Mesendoderm (in vitro differentiated cells): Measurements from ENCODE around the gene KCND3.

Experiments used
- DNase-seq: peaks from one replicate; pipeline ENCODE4 v3.0.0; 2013
- H2AK5ac ChIP-seq: 2 replicates; pipeline ENCODE4 v1.6.1; 2013; ENCODE audit warnings: low read length, inconsistent platforms
- H2BK120ac ChIP-seq: 2 replicates; pipeline ENCODE4 v1.6.1; 2013; ENCODE audit warnings: low read depth, mild to moderate bottlenecking, low read length, moderate library complexity, mixed read lengths
- H2BK15ac ChIP-seq: replicated peaks from 2 replicates; pipeline ENCODE4 v1.6.1; 2013; ENCODE audit warnings: low read depth, mild to moderate bottlenecking, moderate library complexity
- H2BK5ac ChIP-seq: 2 replicates; pipeline ENCODE4 v1.6.1; 2013; ENCODE audit warnings: low read length, inconsistent platforms
- H3K18ac ChIP-seq: 2 replicates; pipeline ENCODE4 v1.6.1; 2013; ENCODE audit warnings: mild to moderate bottlenecking, low read length, mixed read lengths
- H3K23ac ChIP-seq: one replicate; pipeline ENCODE4 v1.6.1; 2013; ENCODE audit warnings: low read length
- H3K27ac ChIP-seq: 2 replicates; pipeline ENCODE4 v1.5.1; 2013; ENCODE audit warnings: low read depth, mild to moderate bottlenecking, inconsistent platforms, low read length, moderate library complexity
- H3K27me3 ChIP-seq: 2 replicates; pipeline ENCODE4 v1.6.1; 2013; ENCODE audit warnings: low read length, control low read depth, mild to moderate bottlenecking, inconsistent platforms; ENCODE audit not compliant: insufficient read depth, poor library complexity
- H3K36me3 ChIP-seq: 2 replicates; pipeline ENCODE4 v1.6.1; 2013; ENCODE audit warnings: low read length, inconsistent platforms; ENCODE audit not compliant: control insufficient read depth, insufficient read depth
- H3K4ac ChIP-seq: one replicate; pipeline ENCODE4 v1.6.1; 2013; ENCODE audit warnings: low read depth, mild to moderate bottlenecking, low read length, moderate library complexity
- H3K4me1 ChIP-seq: 2 replicates; pipeline ENCODE4 v1.6.1; 2013; ENCODE audit warnings: low read depth, low read length, inconsistent platforms; ENCODE audit not compliant: control insufficient read depth
- H3K4me2 ChIP-seq: 2 replicates; pipeline ENCODE4 v1.6.1; 2013; ENCODE audit warnings: low read length
- H3K4me3 ChIP-seq: 2 replicates; pipeline ENCODE4 v1.5.1; 2013; ENCODE audit warnings: mild to moderate bottlenecking, low read length
- H3K56ac ChIP-seq: one replicate; pipeline ENCODE4 v1.6.1; 2013; ENCODE audit warnings: low read length
- H3K79me1 ChIP-seq: 2 replicates; pipeline ENCODE4 v1.6.1; 2013; ENCODE audit warnings: low read length, inconsistent platforms
- H3K79me2 ChIP-seq: 2 replicates; pipeline ENCODE4 v1.6.1; 2013; ENCODE audit warnings: mild to moderate bottlenecking, low read length; ENCODE audit not compliant: control insufficient read depth, insufficient read depth
- H3K9ac ChIP-seq: 2 replicates; pipeline ENCODE4 v1.6.1; 2013; ENCODE audit warnings: low read length, inconsistent platforms
- H4K5ac ChIP-seq: one replicate; pipeline ENCODE4 v1.6.1; 2013; ENCODE audit warnings: low read length
- H4K8ac ChIP-seq: one replicate; pipeline ENCODE4 v1.6.1; 2013; ENCODE audit warnings: low read depth, mild to moderate bottlenecking, control low read depth, low read length, moderate library complexity
- WGBS: extraction: QIAGEN DNeasy Blood & Tissue Kit; methylation state at CpG from one replicate; pipeline ENCODE4 v1.1.7; 2013; ENCODE audit warnings: low lambda C conversion rate, missing lambda C conversion rate; ENCODE audit not compliant: insufficient coverage; ENCODE audit errors: extremely low coverage; 5-methylcytosine and 5-hydroxymethylcytosine counted together

KCND3 gene

DNA sequence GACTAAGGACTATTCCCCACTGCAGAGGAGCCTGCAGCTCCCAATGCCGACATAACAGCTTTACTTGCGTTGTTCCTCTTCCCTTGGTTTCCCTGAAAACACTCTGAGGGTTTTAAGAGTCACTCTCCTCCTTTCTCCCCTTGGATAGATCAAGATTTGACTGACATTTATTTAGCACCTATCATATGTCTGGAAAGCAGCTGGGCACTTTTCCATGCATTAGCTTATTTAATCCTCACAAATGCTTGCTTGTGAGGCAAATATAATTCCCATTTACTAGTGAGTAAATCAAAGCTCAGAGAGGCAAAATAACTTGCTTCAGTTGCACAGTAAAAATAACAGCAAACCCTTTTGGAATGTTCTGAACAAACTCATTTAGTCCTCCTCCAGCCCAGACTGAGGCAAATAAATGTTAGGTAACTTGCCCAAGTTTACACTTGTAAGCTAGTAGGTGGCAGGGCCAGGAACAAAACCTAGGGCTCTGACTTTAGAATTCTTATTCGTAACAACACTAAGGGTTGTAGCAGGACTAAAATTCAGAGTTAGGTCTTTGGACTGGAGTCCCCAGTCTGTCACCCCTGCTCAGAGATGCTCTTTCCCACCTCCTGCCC, 81.4 kb downstream of the KCND3 start:
- Histone ChIP-seq H3K4me1 (no peaks in the 10 kb centered on the region), H3K36me3 (no peaks in the 10 kb centered on the region)

DNA sequence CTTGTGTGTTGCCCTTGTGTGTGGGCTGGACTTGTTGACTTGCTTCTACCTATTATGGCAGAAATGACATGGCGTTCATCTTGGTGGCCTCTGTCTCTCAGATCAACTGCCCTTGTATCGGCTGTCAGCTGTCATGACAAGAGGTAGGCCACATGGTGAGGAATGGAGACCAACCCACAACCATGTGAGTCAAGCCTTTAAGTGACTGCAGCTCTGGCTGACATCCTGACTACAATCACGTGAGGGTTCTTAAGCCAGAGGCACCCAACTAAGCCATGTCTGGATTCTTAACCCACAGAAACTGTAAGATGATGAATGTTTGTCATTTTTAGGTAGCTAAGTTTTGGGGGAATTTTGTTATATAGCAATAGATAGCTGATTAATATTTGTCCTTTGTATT, 82.1 kb downstream of the KCND3 start:
- no peak overlapping the region for H3K18ac ChIP-seq
- no CpG with 5 or more reads among the region's 3 CpGs for WGBS

More for the DNA sequence above, 81.4 kb downstream of the KCND3 start:
- H3K79me1 ChIP-seq, result no peaks in the 10 kb centered on the region
- no peak overlapping the region for H3K4me3 ChIP-seq
- no peak overlapping the region for H3K4me2 ChIP-seq
- H3K9ac ChIP-seq, result no peak overlapping the region
- no peak overlapping the region for H4K8ac ChIP-seq
- no peak overlapping the region for H2BK15ac ChIP-seq
- H3K79me2 ChIP-seq, result no peaks in the 10 kb centered on the region
- no peak overlapping the region for H3K56ac ChIP-seq
- H3K27ac ChIP-seq, result no peak overlapping the region
- no peak for DNase-seq
- no peak overlapping the region for H3K18ac ChIP-seq
- H2AK5ac ChIP-seq, result no peak overlapping the region
- H2BK5ac ChIP-seq, result no peak overlapping the region
- H3K23ac ChIP-seq, result no peak overlapping the region
- no peak overlapping the region for H4K5ac ChIP-seq
- H3K27me3 ChIP-seq, result no peaks in the 10 kb centered on the region
- H3K4ac ChIP-seq, result no peak overlapping the region
- H2BK120ac ChIP-seq, result no peak overlapping the region
- WGBS, result no CpG with 5 or more reads among the region's 3 CpGs

DNA sequence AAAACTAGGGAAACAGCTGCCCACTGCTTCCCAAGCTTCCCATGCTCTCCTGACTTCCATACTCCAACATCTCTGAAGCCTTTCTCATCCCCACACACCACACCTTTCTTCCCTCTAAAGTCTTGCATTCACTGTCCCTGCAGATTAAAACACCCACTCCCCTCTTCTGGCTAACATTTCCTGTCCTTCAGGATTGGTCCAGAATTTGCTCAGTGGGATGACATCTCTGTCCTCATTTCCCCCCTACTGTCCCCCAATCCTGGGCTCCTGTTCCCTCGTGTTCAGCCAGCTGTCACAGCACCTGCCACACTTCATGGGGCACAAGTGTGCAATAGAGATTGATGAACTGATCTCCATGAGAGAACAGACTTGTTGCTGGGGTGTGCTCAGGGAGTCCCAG, 82.7 kb downstream of the KCND3 start:
- no CpG with 5 or more reads among the region's 1 CpG for WGBS

More for the DNA sequence above, 82.1 kb downstream of the KCND3 start:
- Histone ChIP-seq H3K36me3 (no peaks in the 10 kb centered on the region), H2AK5ac (no peak overlapping the region), H3K9ac (no peak overlapping the region), H3K27ac (no peak overlapping the region), H2BK120ac (no peak overlapping the region), H4K5ac (no peak overlapping the region), H3K56ac (no peak overlapping the region), H3K4me3 (no peak overlapping the region), H3K27me3 (no peaks in the 10 kb centered on the region), H2BK5ac (no peak overlapping the region), H4K8ac (no peak overlapping the region), H3K79me1 (no peaks in the 10 kb centered on the region), H2BK15ac (no peak overlapping the region), H3K4ac (no peak overlapping the region), H3K23ac (no peak overlapping the region), H3K4me1 (no peaks in the 10 kb centered on the region), H3K79me2 (no peaks in the 10 kb centered on the region), H3K4me2 (no peak overlapping the region)
- DNase-seq, result no peak

DNA sequence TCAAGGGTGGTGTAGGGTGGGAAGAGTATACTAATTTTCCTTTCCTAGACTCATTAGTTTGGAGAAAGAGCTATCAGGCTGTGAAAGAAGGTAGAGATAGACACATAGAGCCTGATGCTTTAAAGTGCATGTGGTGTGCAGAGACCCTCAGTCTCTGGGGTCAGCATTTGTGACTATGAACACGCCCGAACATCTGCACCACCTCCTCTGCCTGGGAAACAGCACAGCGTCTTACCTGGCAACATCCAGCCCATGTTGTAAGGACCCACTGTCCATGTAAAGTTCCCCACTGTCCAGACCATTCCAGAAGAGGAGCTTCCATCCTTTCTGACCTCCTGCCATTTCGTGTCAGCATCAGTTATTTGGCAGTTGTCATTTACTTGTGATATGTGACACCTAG, 83.4 kb downstream of the KCND3 start:
- H2BK5ac ChIP-seq, result no peak overlapping the region
- H3K79me1 ChIP-seq, result no peaks in the 10 kb centered on the region
- DNase-seq, result no peak
- H3K56ac ChIP-seq, result no peak overlapping the region
- no peak overlapping the region for H3K18ac ChIP-seq
- H3K9ac ChIP-seq, result no peak overlapping the region
- H2AK5ac ChIP-seq, result no peak overlapping the region
- no peak overlapping the region for H3K4me3 ChIP-seq
- no peak overlapping the region for H3K23ac ChIP-seq
- H3K4me1 ChIP-seq, result no peaks in the 10 kb centered on the region
- no peak overlapping the region for H3K4ac ChIP-seq
- H3K79me2 ChIP-seq, result no peaks in the 10 kb centered on the region
- no peaks in the 10 kb centered on the region for H3K27me3 ChIP-seq
- no peak overlapping the region for H2BK120ac ChIP-seq
- WGBS, result no CpG with 5 or more reads among the region's 4 CpGs
- no peaks in the 10 kb centered on the region for H3K36me3 ChIP-seq
- no peak overlapping the region for H2BK15ac ChIP-seq
- H3K4me2 ChIP-seq, result no peak overlapping the region
- H4K5ac ChIP-seq, result no peak overlapping the region
- no peak overlapping the region for H4K8ac ChIP-seq
- H3K27ac ChIP-seq, result no peak overlapping the region

More for the DNA sequence above, 82.7 kb downstream of the KCND3 start:
- Histone ChIP-seq H3K79me2 (no peaks in the 10 kb centered on the region), H2AK5ac (no peak overlapping the region), H4K8ac (no peak overlapping the region), H3K4ac (no peak overlapping the region), H4K5ac (no peak overlapping the region), H2BK5ac (no peak overlapping the region), H3K4me3 (no peak overlapping the region), H3K27me3 (no peaks in the 10 kb centered on the region), H3K79me1 (no peaks in the 10 kb centered on the region), H3K9ac (no peak overlapping the region), H3K18ac (no peak overlapping the region), H3K23ac (no peak overlapping the region), H2BK120ac (no peak overlapping the region), H3K4me2 (no peak overlapping the region), H3K4me1 (no peaks in the 10 kb centered on the region), H3K27ac (no peak overlapping the region), H3K36me3 (no peaks in the 10 kb centered on the region), H3K56ac (no peak overlapping the region), H2BK15ac (no peak overlapping the region)
- DNase-seq, result no peak

DNA sequence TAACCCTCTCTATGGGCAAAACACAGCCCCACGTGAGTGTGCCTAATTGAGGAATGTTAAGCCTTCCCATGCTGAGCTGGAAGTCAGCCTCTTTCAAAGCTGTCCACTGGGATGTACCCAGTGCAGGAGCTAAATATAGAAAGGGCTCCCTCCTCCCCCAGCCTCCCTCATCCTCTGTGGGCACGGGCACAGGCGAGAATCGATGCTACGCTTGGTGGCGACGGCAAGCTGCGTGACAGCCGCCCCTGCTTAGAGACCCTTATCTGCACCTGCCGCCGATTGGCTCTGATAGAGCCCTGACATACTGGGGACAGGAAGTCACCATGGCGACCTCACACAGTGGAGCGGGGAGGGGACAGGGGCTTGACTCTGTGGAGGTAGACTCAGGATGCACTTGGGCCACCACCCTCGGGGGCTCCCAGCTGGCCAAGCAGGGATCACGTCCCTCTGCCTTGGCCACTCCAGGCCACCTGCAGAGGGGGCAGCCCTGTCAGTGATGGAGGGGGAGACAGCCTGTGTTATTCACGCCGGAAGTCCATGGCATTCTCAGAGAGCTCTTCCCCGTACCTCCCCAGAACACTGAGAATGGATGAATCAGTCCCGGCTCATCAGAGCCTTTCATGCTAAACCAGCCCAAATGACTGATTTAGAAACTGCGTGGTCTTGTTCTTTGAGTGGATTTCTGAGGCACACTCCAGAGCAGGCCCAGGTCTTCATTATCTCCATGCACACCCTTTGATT, 84.8 kb downstream of the KCND3 start:
- Histone ChIP-seq H3K79me2 (no peaks in the 10 kb centered on the region), H3K9ac (no peak overlapping the region), H3K23ac (no peak overlapping the region), H3K27ac (no peak overlapping the region), H3K4me2 (no peak overlapping the region), H3K36me3 (no peaks in the 10 kb centered on the region), H3K56ac (no peak overlapping the region), H3K4me1 (no peaks in the 10 kb centered on the region), H4K8ac (no peak overlapping the region), H3K18ac (no peak overlapping the region), H3K27me3 (no peaks in the 10 kb centered on the region), H4K5ac (no peak overlapping the region), H2BK120ac (no peak overlapping the region), H2AK5ac (no peak overlapping the region), H2BK15ac (no peak overlapping the region), H3K4me3 (no peak overlapping the region), H2BK5ac (no peak overlapping the region), H3K79me1 (no peaks in the 10 kb centered on the region), H3K4ac (no peak overlapping the region)
- DNase-seq, result peak; percentile 60
- WGBS, result no CpG with 5 or more reads among the region's 20 CpGs
